GM23338 (cell line): ENCODE data around the gene ADH1C. TPM values are rescaled to one million over a fixed set of nuclear protein-coding genes. Genes with fewer than 3 reads are reported as not detected.

Experiments
- ATAC-seq: fragments of 200-7000 bp; cut with Tn5 transposase; 3 replicates; pipeline ENCODE4 v1.9.1; 2020
- DNase-seq: peaks from one replicate; pipeline ENCODE4 v3.0.0-alpha.2; 2015; ENCODE audit warnings: low spot score
- H2AFZ ChIP-seq: fragments of 200-600 bp; sonication (generic); 2 replicates; pipeline ENCODE4 v1.8.0; 2016; ENCODE audit warnings: antibody characterized with exemption, mild to moderate bottlenecking, moderate library complexity
- H3F3A ChIP-seq: fragments of 200-600 bp; sonication (generic); replicated peaks from 2 replicates; pipeline ENCODE4 v1.8.0; 2017; ENCODE audit warnings: antibody characterized with exemption, mixed run types, low read depth
- H3K27ac ChIP-seq: fragments of 200-600 bp; sonication (generic); 2 replicates; pipeline ENCODE4 v1.6.1; 2016; ENCODE audit warnings: low read depth
- H3K27me3 ChIP-seq: fragments of 200-600 bp; sonication (generic); 2 replicates; pipeline ENCODE4 v1.8.0; 2016; ENCODE audit warnings: mild to moderate bottlenecking, mixed run types, moderate library complexity; ENCODE audit not compliant: insufficient read depth
- H3K36me3 ChIP-seq: fragments of 200-600 bp; sonication (generic); 2 replicates; pipeline ENCODE4 v1.8.0; 2016; ENCODE audit warnings: mild to moderate bottlenecking; ENCODE audit not compliant: insufficient read depth
- H3K4me1 ChIP-seq: fragments of 200-600 bp; sonication (generic); 2 replicates; pipeline ENCODE4 v1.8.0; 2016; ENCODE audit warnings: mild to moderate bottlenecking, moderate library complexity; ENCODE audit not compliant: insufficient read depth
- H3K4me2 ChIP-seq: fragments of 200-600 bp; sonication (generic); 2 replicates; pipeline ENCODE4 v1.7.1; 2017; ENCODE audit warnings: mixed run types
- H3K4me3 ChIP-seq: fragments of 200-600 bp; sonication (generic); 2 replicates; pipeline ENCODE4 v1.6.1; 2016; ENCODE audit warnings: mixed run types
- H3K79me2 ChIP-seq: fragments of 200-600 bp; sonication (generic); replicated peaks from 2 replicates; pipeline ENCODE4 v1.8.0; 2017; ENCODE audit warnings: mild to moderate bottlenecking; ENCODE audit not compliant: insufficient read depth
- H3K9me2 ChIP-seq: fragments of 200-600 bp; sonication (generic); 2 replicates; pipeline ENCODE4 v1.8.0; 2017; ENCODE audit not compliant: insufficient read depth
- H4K20me1 ChIP-seq: fragments of 200-600 bp; sonication (generic); replicated peaks from 2 replicates; pipeline ENCODE4 v1.8.0; 2017; ENCODE audit warnings: mild to moderate bottlenecking; ENCODE audit not compliant: insufficient read depth
- H3K27ac Mint-ChIP-seq: 2 replicates; pipeline ENCODE4 v1.8.0; 2020; ENCODE audit warnings: inconsistent platforms, mild to moderate bottlenecking, moderate library complexity, mixed read lengths
- H3K27me3 Mint-ChIP-seq: 3 replicates; pipeline ENCODE4 v1.8.0; 2022; ENCODE audit warnings: low read depth, mild to moderate bottlenecking, moderate library complexity, mixed read lengths, inconsistent platforms; ENCODE audit not compliant: insufficient read depth, poor library complexity
- H3K36me3 Mint-ChIP-seq: 3 replicates; pipeline ENCODE4 v1.8.0; 2021; ENCODE audit warnings: low read depth, mild to moderate bottlenecking, inconsistent platforms, moderate library complexity, mixed read lengths
- H3K4me1 Mint-ChIP-seq: 3 replicates; pipeline ENCODE4 v1.8.0; 2020; ENCODE audit warnings: mild to moderate bottlenecking, inconsistent platforms, mixed read lengths
- H3K4me3 Mint-ChIP-seq: 3 replicates; pipeline ENCODE4 v1.8.0; 2021; ENCODE audit warnings: moderate library complexity, mild to moderate bottlenecking, inconsistent platforms, mixed read lengths
- H3K9me3 Mint-ChIP-seq: 3 replicates; pipeline ENCODE4 v1.8.0; 2020; ENCODE audit warnings: moderate library complexity, mild to moderate bottlenecking, inconsistent platforms, mixed read lengths
- CREB1 ChIP-seq: fragments of 250-450 bp; sonication (Bioruptor Pico); IDR thresholded peaks from 2 replicates; pipeline ENCODE4 v1.5.0; 2020; ENCODE audit warnings: low read depth, mild to moderate bottlenecking, moderate library complexity
- EZH2 ChIP-seq: fragments of 200-600 bp; sonication (generic); IDR thresholded peaks from one replicate; pipeline ENCODE4 v1.8.0; 2017; ENCODE audit warnings: antibody characterized with exemption, mild to moderate bottlenecking, low read depth; ENCODE audit not compliant: unreplicated experiment
- EZH2phosphoT487 ChIP-seq: fragments of 200-600 bp; sonication (generic); IDR thresholded peaks from one replicate; pipeline ENCODE4 v1.8.1; 2018; ENCODE audit warnings: antibody characterized with exemption; ENCODE audit not compliant: unreplicated experiment
- JUNB ChIP-seq: IDR thresholded peaks from one replicate; pipeline ENCODE4 v1.6.1; 2016; ENCODE audit warnings: antibody characterized with exemption; ENCODE audit not compliant: unreplicated experiment
- NANOG ChIP-seq: IDR thresholded peaks from 2 replicates; pipeline ENCODE4 v1.6.1; 2016; ENCODE audit warnings: antibody characterized with exemption, borderline replicate concordance
- STAT1 ChIP-seq: IDR thresholded peaks from one replicate; pipeline ENCODE4 v1.6.1; 2016; ENCODE audit warnings: antibody characterized with exemption; ENCODE audit not compliant: unreplicated experiment
- ZNF114 ChIP-seq: fragments of 250-450 bp; sonication (Bioruptor Pico); IDR thresholded peaks from 2 replicates; pipeline ENCODE4 v1.5.0; 2020; ENCODE audit warnings: mild to moderate bottlenecking, moderate library complexity
- ZNF331 ChIP-seq: fragments of 250-450 bp; sonication (Bioruptor Pico); IDR thresholded peaks from 2 replicates; pipeline ENCODE4 v1.5.0; 2020; ENCODE audit warnings: low read depth, mild to moderate bottlenecking, moderate library complexity
- ZNF462 ChIP-seq: fragments of 250-450 bp; sonication (Bioruptor Pico); IDR thresholded peaks from 2 replicates; pipeline ENCODE4 v1.5.0; 2020; ENCODE audit warnings: mild to moderate bottlenecking, moderate library complexity
- polyA plus RNA-seq: library from polyadenylated mRNA; unstranded; fragments of >200 nt; fragmentation: Nextera tagmentation; extraction: Ambion mirVana; gene quantifications from 2 replicates; pipeline ENCODE4 v1.2.1, GENCODE V29; 2016
- total RNA-seq: library from RNA; depleted of rRNA; stranded (reverse); fragments of >200 nt; shearing (Covaris generic); gene quantifications from 2 replicates; pipeline ENCODE4 v1.2.3, GENCODE V29; 2014
- TF ChIP-seq, protein P1 (sequence below), 2 experiments: fragments of 200-600 bp in 1 of 2; sonication (generic) in 1 of 2; conservative IDR thresholded peaks; 2 replicates each; pipeline versions ENCODE4 v1.5.1 to v1.6.1; 2016 to 2017; ENCODE audit warnings: antibody characterized with exemption in 2 of 2, low read depth in 2 of 2, mild to moderate bottlenecking in 2 of 2, moderate library complexity in 1 of 2

Gene ADH1C
- total and polyA plus RNA-seq, 2 experiments from 2014 or later: not detected

DNA sequence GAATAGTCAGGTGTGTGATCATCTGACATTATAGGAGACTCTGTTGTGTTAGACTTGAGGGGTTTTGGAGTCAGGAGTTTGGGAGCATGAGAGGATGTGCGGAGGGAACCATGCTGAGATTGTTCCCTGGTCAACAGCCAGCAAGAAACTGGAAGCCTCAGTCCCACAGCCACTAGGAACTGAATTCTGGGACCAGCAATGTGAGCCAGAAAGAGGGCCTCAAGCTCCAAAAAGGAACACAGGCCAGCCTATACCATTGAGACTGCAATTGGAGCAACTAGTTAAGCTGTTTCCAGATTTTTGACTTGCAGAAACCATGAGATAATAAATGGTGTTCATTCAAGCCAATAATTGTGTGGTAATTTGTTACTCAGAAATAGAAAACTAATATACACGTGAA lies 22.7 kb downstream of the ADH1C start:
- Histone ChIP-seq H2AFZ (no peak overlapping the region), H3K36me3 (no peaks in the 10 kb centered on the region; the same call in 1 of the 2 replicates), H3K27me3 (no peaks in the 10 kb centered on the region), H3K79me2 (no peaks in the 10 kb centered on the region), H3K4me3 (no peak overlapping the region), H3F3A (no peaks in the 10 kb centered on the region), H3K9me2 (no peaks in the 10 kb centered on the region; the same call in 1 of the 2 replicates), H3K27ac (no peak overlapping the region), H4K20me1 (no peaks in the 10 kb centered on the region), H3K4me2 (no peak overlapping the region), H3K4me1 (no peaks in the 10 kb centered on the region)
- no peak overlapping the region for H3K27ac Mint-ChIP-seq
- TF ChIP-seq EZH2phosphoT487 (no peak), EZH2 (no peak), NANOG (no peak), JUNB (no peak), CREB1 (no peak), ZNF462 (CRISPR knock-in tag) (no peak), ZNF331 (CRISPR knock-in tag) (no peak), STAT1 (no peak), ZNF114 (CRISPR knock-in tag) (no peak)
- TF ChIP-seq, protein P1, sequence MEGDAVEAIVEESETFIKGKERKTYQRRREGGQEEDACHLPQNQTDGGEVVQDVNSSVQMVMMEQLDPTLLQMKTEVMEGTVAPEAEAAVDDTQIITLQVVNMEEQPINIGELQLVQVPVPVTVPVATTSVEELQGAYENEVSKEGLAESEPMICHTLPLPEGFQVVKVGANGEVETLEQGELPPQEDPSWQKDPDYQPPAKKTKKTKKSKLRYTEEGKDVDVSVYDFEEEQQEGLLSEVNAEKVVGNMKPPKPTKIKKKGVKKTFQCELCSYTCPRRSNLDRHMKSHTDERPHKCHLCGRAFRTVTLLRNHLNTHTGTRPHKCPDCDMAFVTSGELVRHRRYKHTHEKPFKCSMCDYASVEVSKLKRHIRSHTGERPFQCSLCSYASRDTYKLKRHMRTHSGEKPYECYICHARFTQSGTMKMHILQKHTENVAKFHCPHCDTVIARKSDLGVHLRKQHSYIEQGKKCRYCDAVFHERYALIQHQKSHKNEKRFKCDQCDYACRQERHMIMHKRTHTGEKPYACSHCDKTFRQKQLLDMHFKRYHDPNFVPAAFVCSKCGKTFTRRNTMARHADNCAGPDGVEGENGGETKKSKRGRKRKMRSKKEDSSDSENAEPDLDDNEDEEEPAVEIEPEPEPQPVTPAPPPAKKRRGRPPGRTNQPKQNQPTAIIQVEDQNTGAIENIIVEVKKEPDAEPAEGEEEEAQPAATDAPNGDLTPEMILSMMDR (conservative IDR thresholded peaks at IDR 0.05; ENCODE audit: low read depth in 2 of 2): no peak
- no peak for DNase-seq
- peaks cover 3% of the 10 kb centered on the region; the same call in 1 of the 3 replicates for H3K36me3 Mint-ChIP-seq
- H3K4me1 Mint-ChIP-seq: no peaks in the 10 kb centered on the region; the same call in 2 of the 3 replicates
- H3K27me3 Mint-ChIP-seq: no peaks in the 10 kb centered on the region
- no peak overlapping the region for H3K4me3 Mint-ChIP-seq
- H3K9me3 Mint-ChIP-seq: peaks cover 12% of the 10 kb centered on the region; the same call in 2 of the 3 replicates
- ATAC-seq: no peak
